GM21390 (cell line): Measurements from ENCODE around the gene GATB.

Experiments
- ATAC-seq: cut with Tn5 transposase; IDR thresholded peaks from one replicate; pipeline ENCODE4 v1.9.1; 2021; ENCODE audit not compliant: unreplicated experiment

The GATB gene

GRCh38 chr4:151658959-151659600, 101.7 kb downstream of the GATB start:
- no peak for ATAC-seq

- ATAC-seq = no peak
Observed at GRCh38 chr4:151657896-151658295, 102.9 kb downstream of the GATB start.

DNA sequence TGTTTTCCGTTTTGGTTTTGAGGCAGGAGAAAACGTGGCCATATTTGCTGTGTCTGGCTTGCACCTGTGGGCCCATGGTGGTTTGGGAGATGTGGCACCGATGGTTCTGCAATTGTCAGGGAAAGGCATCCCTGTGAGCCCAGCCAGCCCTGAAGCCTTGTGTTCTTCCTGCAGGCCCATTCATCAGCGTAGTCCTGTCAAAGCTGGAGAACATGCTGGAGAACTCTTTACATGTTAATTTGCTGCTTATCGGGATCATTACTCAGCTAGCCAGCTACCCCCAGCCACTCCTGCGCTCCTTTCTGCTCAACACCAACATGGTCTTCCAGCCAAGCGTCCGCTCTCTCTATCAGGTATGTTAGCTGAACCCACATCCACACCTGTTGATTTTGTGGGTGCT, 104.7 kb downstream of the GATB start:
- no peak for ATAC-seq

- no peak for ATAC-seq
Observed at GRCh38 chr4:151653548-151653918, 107.3 kb downstream of the GATB start.

DNA sequence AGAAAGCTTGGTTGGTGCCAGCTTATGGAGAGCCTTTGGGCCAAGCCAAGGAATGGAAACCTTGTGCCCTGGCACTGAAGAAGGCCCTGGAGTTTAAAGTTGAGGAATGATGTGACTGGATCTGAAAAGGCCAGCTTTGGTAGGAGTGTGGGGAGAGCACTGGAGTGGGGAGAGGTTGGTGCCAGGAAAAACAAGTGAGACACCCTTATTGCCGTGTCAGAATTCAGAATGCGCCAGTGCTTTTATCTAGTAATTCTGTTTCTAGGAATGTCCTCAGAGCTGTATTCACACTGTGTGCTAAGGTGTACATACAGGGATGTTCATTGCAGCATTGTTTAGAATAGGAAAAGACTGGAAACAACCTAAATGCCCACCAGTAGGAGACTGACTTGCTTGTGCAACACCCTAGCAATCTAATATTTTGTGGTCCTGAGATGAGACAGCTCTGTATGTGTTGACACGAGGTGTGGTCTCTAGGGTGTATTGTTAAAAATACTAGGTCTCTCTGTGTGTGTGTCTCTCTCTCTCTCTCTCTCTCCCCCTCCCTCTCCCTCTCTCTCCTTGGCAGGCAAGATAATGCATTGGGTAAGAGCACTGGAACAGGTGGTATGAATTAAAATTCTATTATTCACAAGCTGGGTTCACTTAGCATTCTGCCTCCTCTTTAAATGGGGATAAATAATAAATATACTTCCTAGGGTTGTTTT, 107.8 kb downstream of the GATB start:
- ATAC-seq = no peak

DNA sequence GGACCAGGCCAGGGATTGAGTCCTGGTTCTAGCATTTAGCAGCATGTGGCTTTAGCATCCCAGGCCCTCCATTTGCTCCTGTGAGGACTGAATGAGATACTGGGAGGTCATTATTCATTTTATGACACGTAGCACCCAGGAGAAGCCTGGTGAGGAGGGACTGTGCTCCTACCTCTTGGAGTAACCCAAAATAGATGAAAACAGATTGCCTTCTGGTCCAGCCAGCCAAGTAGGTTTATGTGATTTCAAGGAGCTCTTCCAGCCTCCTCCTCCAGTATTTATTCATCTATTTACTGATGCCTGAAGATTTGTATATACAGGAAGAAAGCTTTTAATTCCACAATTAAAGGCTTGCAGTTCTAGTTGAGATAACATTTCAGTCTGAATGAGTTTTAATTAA, 109.3 kb downstream of the GATB start:
- ATAC-seq = no peak

DNA sequence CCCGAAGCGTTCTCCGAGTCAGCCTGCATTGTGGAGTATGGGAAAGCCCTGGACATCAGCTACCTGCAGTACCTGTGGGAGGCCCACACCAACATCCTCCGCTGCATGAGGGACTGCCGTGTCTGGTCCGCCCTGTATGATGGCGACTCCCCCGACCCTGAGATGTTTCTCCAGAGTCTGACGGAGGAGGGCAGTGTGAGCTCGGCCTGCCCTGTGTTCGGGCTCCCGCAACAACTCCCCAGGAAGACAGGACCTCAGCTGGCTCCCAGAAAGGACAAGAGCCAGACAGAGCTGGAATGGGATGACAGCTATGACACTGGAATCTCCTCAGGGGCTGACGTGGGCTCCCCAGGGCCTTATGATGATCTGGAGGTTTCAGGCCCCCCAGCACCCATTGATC, 111.3 kb downstream of the GATB start:
- no peak for ATAC-seq

GRCh38 chr4:151646322-151646721, 114.5 kb downstream of the GATB start:
- ATAC-seq = no peak

DNA sequence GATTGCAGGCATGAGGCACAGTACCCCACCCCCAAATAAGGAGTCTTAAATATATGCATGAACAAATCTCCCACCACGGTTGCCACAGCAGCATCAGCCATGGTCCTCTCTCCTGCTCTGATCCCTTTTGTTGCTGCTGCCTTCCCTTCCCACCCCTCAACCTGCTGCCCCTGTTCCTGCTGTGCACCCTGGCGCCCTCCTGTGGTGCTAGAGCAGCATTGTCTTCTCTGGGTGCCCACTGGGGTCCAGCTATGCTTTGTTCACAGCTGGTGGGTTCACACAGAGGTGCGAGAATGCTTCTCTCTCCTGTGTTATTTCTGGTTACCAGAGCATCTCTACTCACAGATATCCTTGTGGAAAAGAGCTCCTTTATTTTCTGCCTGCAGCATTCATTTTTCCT, 116.2 kb downstream of the GATB start:
- ATAC-seq = no peak

- no peak for ATAC-seq
Observed at GRCh38 chr4:151643564-151643963, 117.2 kb downstream of the GATB start.

DNA sequence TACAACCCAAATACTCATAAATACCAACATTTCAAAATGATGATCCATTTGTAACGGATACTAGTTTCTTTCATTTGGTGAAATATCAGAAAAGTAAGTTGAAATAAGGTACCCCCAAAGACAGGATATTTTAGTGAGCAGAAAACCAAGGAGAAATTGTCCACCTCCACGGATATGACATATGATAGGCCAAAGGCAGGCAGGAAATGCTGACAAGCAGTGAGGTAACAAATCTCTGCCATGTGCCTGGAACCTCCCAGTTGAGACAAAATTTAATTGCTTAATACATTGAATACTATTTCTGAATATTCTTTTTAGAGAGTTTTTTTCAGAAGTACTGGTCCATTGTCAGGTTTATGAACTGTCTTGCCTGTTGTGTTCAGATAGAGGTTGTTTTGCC, 118.8 kb downstream of the GATB start:
- ATAC-seq = no peak

DNA sequence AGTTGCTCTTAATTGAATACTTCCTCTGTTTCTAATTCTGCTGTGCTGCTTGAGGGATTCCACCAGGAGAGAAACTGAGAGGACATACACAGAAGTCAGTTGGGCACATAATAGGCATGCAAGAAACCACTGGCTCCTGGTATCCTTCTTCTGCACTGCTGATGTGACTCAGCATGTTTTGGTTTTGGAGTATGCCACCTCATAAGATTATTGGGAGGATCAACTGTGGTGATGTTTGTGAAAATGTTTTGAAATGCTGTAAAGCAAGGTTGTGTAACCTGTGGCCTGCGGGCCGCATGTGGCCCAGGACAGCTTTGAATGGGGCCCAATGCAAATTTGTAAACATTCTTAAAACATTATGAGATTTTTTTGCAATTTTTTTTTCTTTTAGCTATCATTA, 119.6 kb downstream of the GATB start:
- ATAC-seq = no peak

GRCh38 chr4:151640381-151640780, 120.4 kb downstream of the GATB start:
- no peak for ATAC-seq

DNA sequence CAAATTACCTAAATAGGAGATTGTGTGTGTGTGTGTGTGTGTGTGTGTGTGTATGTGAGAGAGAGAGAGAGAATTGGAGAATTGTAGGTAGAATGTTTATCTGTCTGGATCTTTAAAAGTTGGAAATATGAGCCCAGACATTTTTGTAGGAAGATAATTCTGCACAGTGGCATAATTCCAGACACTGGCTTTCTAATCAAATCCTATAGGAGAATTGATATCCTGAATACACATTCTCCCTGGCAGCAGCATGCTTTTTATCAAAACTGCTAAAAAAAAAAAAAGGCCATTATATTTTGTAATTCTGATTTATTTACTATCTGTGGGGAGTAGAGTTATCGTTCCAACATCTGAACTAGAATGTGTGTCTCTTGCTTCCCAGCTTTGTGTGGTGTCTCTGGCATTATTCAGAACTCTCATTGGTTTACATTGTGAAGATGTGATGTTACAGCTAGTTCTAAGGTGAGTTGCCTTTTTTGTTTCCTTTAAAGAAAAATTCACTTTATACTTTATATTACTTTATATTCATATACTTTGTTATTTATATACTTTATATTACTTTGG, 122.4 kb downstream of the GATB start:
- no peak for ATAC-seq

DNA sequence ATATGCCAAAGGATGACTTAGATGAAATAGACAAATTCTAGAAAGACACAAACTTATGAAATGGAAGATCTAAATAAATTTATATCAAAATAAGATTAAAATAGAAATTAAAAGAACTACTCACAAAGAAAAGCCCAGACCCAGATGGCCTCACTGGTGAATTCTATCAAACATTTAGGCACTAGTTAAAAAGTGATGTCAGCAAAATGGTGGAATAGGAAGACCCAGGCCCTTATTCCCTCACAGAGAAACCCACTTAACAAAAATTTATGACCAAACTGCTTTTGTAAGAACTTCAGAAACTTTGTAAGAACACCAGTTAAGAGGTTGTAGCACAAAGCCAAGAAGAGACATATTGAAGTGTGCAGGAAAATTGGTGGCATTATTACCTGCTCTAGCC, 129.5 kb downstream of the GATB start:
- no peak for ATAC-seq

GRCh38 chr4:151629097-151629783, 131.6 kb downstream of the GATB start:
- ATAC-seq = no peak

DNA sequence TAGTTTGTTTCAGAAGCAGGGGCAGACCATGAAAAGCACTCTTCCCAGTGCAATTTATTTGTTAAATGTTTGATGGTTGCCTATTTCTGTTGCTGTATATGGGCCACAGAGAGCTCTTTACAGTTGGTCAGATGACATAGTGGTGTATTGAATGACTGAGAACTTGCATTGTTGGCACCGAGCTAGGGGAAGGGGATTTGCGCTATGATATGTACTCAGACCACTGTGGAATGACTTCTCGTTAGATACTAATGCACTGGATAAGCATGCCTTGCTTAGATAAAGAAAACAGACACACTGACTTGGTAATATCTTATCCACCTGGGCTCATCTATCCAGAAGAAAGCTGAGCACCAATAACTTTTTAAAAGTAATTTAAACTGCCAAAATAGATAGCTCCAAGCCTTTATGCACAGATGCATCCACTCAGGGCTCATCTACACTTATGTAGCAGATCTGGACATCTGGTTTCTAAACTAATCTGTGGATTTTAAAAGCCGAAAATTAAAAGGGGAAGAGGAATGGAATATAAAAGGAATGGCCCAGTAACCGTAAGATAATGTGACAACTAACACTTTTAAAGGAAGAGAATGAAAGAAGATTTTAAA, 132.7 kb downstream of the GATB start:
- no peak for ATAC-seq

DNA sequence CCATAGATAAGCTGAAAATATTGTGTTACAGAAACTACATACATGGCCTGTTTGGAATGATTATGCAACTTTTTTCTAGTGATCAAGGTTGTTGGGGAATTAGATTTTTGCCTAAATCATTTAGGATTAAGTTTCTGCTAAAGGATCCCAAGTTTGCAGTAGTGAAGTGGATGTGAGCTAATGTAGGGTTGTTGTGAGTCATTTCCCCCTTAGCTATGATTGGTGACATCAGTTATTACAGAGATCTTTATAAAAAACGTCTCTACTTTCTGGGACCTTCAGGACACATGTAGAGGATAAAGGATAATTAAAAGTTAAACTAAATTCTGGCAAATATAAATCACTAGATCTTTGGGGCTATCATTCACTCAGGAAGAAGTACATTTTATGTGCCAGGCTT, 133.3 kb downstream of the GATB start:
- ATAC-seq = no peak

DNA sequence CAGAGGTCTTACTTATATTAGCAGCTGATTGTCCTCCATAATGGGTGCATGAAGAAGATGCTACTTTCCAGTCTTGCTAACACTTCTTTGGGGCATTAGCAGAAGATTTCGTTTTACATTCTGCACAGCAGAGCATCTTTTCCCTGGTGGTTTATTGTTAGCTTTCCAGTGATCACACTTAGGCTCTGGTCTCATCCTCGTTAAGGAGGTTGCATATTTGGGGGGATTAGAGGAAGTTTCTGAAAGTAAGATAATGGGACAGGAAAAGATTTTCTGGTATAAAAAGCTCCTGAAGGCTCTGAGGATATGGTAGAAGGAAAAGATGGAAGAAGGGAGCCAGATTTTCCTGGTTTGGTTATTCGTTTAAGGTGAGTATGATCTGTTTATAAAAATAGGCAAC, 134.1 kb downstream of the GATB start:
- no peak for ATAC-seq

DNA sequence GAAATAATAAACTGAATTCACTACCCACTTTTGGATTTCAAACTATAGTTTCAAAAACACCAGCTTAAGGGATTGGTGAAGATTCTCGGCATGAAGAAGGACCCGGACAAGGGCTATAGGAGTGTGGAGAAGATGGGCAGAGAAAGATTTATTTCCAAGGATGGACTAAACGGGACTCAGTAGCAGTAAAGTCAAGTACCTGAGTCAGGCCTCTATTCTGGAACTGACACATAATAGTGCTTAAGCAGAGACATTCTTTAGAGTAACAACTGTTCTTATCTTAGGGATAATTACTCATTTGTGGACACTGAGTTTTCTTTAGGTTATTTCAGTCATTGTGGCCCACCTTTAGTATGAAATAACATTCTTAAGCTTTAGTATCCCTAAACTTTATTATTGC, 134.6 kb downstream of the GATB start:
- no peak for ATAC-seq

DNA sequence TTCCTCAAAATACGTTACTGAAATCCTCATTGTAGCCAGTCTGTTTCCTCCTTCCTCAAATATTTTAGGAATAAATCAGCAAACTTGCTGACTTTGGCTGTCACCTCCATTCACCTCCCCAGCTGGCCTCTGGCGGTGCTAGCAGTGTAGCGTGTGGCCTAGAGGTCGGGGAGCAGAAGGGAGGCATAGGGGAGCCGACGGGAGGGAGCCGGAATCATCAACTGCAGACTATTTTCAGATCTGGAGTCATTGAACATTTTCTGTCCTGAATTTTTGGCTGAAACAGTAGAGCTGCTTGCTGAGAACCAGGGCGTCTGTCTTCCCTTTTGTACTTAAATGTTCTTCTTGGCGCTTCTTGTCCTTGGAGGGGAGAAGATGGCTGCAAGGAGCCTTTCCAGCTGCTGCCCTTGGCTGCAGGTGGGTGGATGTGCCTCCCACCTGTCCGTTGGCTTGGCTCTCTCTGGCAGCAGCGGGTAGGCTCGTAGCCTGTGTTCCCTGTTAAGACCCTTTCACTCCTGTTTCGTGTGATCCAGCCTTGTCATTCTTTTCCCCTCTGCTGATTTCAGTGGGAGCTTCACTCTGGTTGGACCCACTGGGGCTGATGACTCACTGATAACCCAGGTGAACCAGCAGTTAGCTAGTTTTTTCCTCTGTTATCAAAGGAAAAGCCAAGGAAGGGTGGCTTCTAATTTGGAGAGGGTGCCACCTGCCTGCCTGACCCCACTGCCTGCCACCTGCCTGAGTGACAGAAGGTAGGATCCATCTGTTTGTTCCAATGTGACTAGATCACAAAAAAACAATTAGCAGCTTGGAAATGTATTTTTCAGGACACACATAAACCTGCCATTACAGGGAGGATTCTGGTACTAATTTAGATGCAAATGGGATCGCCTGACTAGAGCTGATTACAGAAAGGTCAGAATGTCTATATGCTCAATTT, 135.9 kb downstream of the GATB start:
- no peak for ATAC-seq
